ENCODE measurements around the gene CCDC141.
"Not testable (repeated sequence)": the region's sequence is repeated elsewhere in the genome, so short reads cannot be mapped to it uniquely, and the experiment has no call there.

DNA sequence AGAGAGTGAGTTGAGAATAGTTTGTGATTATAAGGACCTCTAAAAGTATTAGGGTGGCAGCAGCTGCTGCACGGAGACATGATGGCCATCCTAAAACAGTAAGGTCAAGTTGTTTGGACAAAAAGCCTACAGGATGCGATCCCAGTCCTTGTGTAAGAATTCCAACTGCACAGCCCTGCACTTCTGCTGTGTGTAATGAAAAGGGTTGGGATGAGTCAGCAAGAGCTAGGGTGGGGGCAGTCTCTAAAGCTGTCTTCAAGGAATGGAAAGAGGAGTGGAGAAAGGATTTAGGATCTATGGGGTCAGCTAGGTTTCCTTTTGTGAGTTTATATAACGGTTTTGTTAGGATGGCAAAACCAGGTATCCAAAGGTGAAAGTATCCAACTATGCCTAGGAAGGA, 3.6 kb upstream of the CCDC141 start:
- TF ChIP-seq, protein P1, sequence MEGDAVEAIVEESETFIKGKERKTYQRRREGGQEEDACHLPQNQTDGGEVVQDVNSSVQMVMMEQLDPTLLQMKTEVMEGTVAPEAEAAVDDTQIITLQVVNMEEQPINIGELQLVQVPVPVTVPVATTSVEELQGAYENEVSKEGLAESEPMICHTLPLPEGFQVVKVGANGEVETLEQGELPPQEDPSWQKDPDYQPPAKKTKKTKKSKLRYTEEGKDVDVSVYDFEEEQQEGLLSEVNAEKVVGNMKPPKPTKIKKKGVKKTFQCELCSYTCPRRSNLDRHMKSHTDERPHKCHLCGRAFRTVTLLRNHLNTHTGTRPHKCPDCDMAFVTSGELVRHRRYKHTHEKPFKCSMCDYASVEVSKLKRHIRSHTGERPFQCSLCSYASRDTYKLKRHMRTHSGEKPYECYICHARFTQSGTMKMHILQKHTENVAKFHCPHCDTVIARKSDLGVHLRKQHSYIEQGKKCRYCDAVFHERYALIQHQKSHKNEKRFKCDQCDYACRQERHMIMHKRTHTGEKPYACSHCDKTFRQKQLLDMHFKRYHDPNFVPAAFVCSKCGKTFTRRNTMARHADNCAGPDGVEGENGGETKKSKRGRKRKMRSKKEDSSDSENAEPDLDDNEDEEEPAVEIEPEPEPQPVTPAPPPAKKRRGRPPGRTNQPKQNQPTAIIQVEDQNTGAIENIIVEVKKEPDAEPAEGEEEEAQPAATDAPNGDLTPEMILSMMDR (IDR thresholded peaks at IDR 0.05; ENCODE audit: low read depth, low read length, poor library complexity, severe bottlenecking), result not testable (repeated sequence)
- TF ChIP-seq EZH2phosphoT487 (IDR thresholded peaks at IDR 0.05; ENCODE audit: borderline replicate concordance, low read length), result not testable (repeated sequence)
